Ovary (tissue), 9 donors: Measurements from ENCODE around the gene TNS3. TPM values are rescaled to one million over a fixed set of nuclear protein-coding genes. Genes with fewer than 3 reads are reported as not detected.

Source experiments
- DNase-seq, 5 donors: peaks; one replicate each; pipeline ENCODE4 v3.0.0-alpha.2; 2019 to 2020
- H3K27ac ChIP-seq, 2 donors: fragments of 200-600 bp; one replicate each; pipeline versions ENCODE4 v1.5.1 to v1.8.0; 2019 to 2022
- H3K27me3 ChIP-seq: fragments of 200-600 bp; one replicate; pipeline ENCODE4 v1.8.0; 2022
- H3K36me3 ChIP-seq: fragments of 200-600 bp; sonication (generic); one replicate; pipeline ENCODE4 v1.5.1; 2019
- H3K4me1 ChIP-seq: one replicate; pipeline ENCODE4 v1.8.1; 2013; ENCODE audit warnings: mild to moderate bottlenecking, moderate library complexity; ENCODE audit not compliant: insufficient read depth
- H3K4me3 ChIP-seq: fragments of 200-600 bp; sonication (generic); one replicate; pipeline ENCODE4 v1.5.1; 2017
- H3K9me3 ChIP-seq, 2 donors: fragments of 200-600 bp in 1 of 2; sonication (generic) in 1 of 2; one replicate each; pipeline versions ENCODE4 v1.5.1 to v1.8.1; 2013 to 2019; ENCODE audit warnings: mild to moderate bottlenecking in 1 of 2, moderate library complexity in 1 of 2
- CTCF ChIP-seq, 3 donors: fragments of 450-650 bp in 2 of 3; fragments of 200-600 bp in 1 of 3; IDR thresholded peaks; one replicate each; pipeline versions ENCODE4 v1.5.1 to v1.8.0; 2016 to 2022; ENCODE audit warnings: antibody characterized with exemption in 3 of 3, mild to moderate bottlenecking in 1 of 3
- EP300 ChIP-seq: sonication (generic); formaldehyde crosslinking; IDR thresholded peaks from one replicate; pipeline ENCODE4 v1.6.1; 2017; ENCODE audit warnings: antibody characterized with exemption
- POLR2A ChIP-seq: fragments of 450-650 bp; IDR thresholded peaks from one replicate; pipeline ENCODE4 v1.6.1; 2017; ENCODE audit warnings: antibody characterized with exemption, mild to moderate bottlenecking, moderate library complexity
- WGBS, 3 donors: extraction: QIAGEN DNeasy Blood & Tissue Kit in 1 of 3; methylation state at CpG; one replicate each; pipeline versions ENCODE4 v1.1.5 to v1.1.7; 2013 to 2017; 5-methylcytosine and 5-hydroxymethylcytosine counted together
- intact Hi-C, 4 donors: fragments of 100-400 bp; cut with DNase I; formaldehyde crosslinking; loops; one replicate each; pipeline versions ENCODE4 v1.11.0 to v1.15.1; 2022 to 2023
- polyA plus RNA-seq, 2 donors: library from polyadenylated mRNA; stranded (reverse); fragments of 200-250 nt in 1 of 2; fragments of 350-450 nt in 1 of 2; fragmentation: Illumina TruSeq in 1 of 2; extraction: RNeasy Lipid Tissue Mini Kit (QIAGEN cat#74804) in 1 of 2; gene quantifications; one replicate each; pipeline ENCODE4 v1.2.3, GENCODE V29; 2013 to 2014
- total RNA-seq, 7 donors: library from RNA; depleted of rRNA in 2 of 7; stranded (reverse); fragments of >200 nt in 2 of 7; fragmentation: NEBNext Ultra II Directional in 3 of 7; extraction: Animal tissue kit (Norgen Biotek cat#: 25700) in 3 of 7; gene quantifications; one replicate each; pipeline versions ENCODE4 v1.1.0 to v1.2.4, GENCODE V29; 2016 to 2023
- donor health status: DM: no; HTN: no; CAD: no; lungs with moderate emphysema.
- donor health status: DM: no; HTN: no; CAD: no.
- donor health status: Bipolar disorder and iron deficiency.
- donor health status: DM: yes; HTN: yes; CAD: no.
- donor health status: DM: no; HTN: no; CAD: no.
- donor health status: DM: yes; HTN: yes; CAD: no.

TNS3 gene
- total and polyA plus RNA-seq, 9 donors = 36.6 to 137 (median 91.3) TPM

DNA sequence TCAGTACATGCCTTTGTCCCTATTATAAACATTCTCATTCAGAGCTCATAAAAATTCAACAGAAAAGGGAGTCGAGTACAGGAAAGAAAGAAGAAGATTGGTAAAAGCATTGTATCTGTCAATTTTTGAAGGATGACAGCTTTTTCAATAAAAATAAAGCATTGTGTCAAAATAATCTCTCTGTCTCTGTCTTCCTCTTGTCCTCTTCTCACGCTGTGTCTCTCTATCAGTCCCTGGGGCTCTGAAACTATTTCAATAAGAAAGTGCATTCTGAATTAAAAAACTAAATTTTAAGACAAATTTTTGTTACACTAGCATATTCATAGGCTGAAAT is 248.4 kb downstream of the TNS3 start:
- intact Hi-C loops = no loop called here
- Histone ChIP-seq H3K36me3 (no peaks in the 10 kb centered on the region), H3K4me3 (no peak overlapping the region), H3K9me3 (no peaks in the 10 kb centered on the region), H3K27ac (no peak overlapping the region), H3K4me1 (peaks cover 16% of the 10 kb centered on the region), H3K27me3 (no peaks in the 10 kb centered on the region)
- WGBS, 3 donors = 37 to 52% (median 48%) methylated on average over 2 of the region's 2 CpGs
- no peak for DNase-seq
- TF ChIP-seq POLR2A = no peak
- no peak for TF ChIP-seq EP300
- no peak for TF ChIP-seq CTCF (IDR thresholded peaks at IDR 0.05)

DNA sequence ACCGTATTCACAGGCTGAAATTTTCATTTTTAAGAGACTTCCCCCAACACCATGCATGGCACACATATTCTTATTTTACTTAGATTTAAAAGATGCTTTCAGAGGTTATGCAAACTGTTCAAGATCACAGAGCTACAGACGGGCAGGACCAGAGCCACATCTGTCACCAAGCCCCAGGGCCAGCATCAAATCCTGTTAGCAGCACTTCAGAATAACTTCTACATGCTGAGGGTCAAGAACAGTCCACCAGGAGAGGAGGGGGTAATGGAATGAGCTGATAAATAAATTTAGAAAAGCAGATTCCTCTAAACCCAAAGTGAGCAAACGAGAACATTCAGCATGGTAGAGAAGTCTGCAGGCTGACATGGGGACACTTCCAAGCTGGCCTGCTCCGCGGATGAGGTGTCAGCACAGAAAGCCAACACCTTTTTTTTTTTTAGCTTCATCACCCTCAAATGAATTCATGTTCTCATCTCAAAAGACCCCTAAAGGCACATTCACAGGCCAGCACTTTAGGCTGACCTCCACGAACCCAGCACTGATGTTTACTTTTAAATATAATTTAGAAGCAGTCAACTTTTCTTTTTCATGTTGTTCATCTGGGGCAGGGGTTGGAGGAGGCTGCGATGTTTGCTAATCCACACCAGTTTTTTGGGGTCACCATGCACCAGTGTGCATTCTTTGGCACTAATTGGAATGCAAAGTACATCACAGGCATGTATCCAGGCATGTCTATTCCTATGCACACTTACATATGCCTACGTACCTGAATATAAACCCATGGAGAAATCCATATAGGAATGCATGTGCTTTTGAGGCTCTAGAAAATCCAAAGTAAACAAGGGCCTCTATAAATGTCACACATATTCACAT is 249.0 kb downstream of the TNS3 start:
- Histone ChIP-seq H3K27me3 (no peaks in the 10 kb centered on the region), H3K4me3 (no peak overlapping the region), H3K36me3 (no peaks in the 10 kb centered on the region), H3K27ac (no peak overlapping the region), H3K9me3 (no peaks in the 10 kb centered on the region), H3K4me1 (peaks cover 22% of the 10 kb centered on the region)
- DNase-seq = no peak
- intact Hi-C loops = no loop called here
- 53 to 78% (median 61%) methylated on average over 8 of the region's 8 CpGs for WGBS, 3 donors
- TF ChIP-seq CTCF (IDR thresholded peaks at IDR 0.05) (no peak), EP300 (no peak), POLR2A (no peak)

DNA sequence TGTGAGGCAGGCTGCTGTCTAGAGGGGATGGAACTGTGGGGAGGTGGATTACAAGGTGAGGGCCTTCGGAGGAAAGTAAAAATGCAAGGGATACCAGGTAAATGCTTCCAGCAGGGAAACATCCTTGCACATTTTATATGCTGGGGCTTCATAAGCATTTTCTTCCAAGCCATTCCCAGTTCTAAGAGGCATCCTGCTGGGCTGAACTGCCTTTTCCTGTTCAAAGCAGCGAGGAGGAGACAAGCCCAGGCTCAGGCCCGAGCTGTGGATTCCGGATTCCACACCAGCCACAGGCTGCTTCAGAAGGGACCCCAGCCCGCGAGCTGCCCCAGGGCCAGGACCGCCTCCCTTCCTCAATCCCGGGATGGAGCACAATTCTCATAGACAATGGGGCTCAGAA is 249.7 kb downstream of the TNS3 start:
- Histone ChIP-seq H3K4me3 (no peak overlapping the region), H3K27me3 (no peaks in the 10 kb centered on the region), H3K27ac (no peak overlapping the region), H3K9me3 (no peaks in the 10 kb centered on the region), H3K4me1 (peaks cover 29% of the 10 kb centered on the region), H3K36me3 (no peaks in the 10 kb centered on the region)
- WGBS, 3 donors = 72 to 80% (median 77%) methylated on average over 8 of the region's 8 CpGs
- TF ChIP-seq POLR2A (no peak), EP300 (no peak)
- DNase-seq = no peak
- intact Hi-C loops = no loop called here

- intact Hi-C loops = no loop called here
- Histone ChIP-seq H3K27ac (no peak overlapping the region), H3K36me3 (no peaks in the 10 kb centered on the region), H3K9me3 (no peaks in the 10 kb centered on the region), H3K27me3 (no peaks in the 10 kb centered on the region), H3K4me1 (peaks cover 32% of the 10 kb centered on the region), H3K4me3 (no peak overlapping the region)
- no peak for DNase-seq
- 79 to 94% (median 88%) methylated on average over 6 of the region's 6 CpGs for WGBS, 3 donors
- TF ChIP-seq CTCF (IDR thresholded peaks at IDR 0.05) (no peak), POLR2A (no peak), EP300 (no peak)
Measured at GRCh38 chr7:47331179-47331565, 250.7 kb downstream of the TNS3 start.

DNA sequence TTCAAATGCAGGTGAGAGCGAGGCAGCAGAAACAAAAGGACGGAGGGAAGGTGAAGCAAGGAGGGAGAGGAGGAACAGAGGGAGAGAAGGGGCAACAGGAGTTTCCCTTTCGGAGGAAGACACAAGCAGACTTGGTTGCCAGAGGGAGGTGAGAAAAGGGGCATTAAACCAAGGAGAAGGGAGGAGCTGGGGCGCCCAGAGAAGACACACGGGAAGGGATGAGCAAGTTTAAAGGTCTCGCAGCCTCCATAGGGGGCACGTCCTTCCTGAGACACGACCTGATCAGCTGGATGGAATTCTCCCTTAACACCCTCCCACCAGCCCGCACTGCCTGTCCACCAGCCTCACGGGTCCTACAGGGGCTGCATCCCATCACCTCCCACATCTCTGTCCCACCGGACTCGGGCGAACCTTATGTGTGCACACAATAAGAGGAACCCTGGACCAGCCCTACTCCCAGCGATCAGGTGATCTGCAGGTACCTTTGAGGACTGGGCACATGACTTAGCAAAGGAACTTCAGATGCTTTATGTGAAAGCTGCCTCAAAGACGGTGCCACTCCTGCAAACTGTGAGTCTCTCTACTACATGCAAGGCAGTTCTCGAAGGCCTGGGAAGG is 251.2 kb downstream of the TNS3 start:
- Histone ChIP-seq H3K9me3 (no peaks in the 10 kb centered on the region), H3K27ac (no peak overlapping the region), H3K4me1 (peaks cover 31% of the 10 kb centered on the region), H3K4me3 (no peak overlapping the region), H3K36me3 (no peaks in the 10 kb centered on the region), H3K27me3 (no peaks in the 10 kb centered on the region)
- 82 to 91% (median 88%) methylated on average over 16 of the region's 16 CpGs for WGBS, 3 donors
- intact Hi-C loops = no loop called here
- DNase-seq = no peak
- no peak for TF ChIP-seq EP300
- TF ChIP-seq POLR2A = no peak
- TF ChIP-seq CTCF (IDR thresholded peaks at IDR 0.05) = no peak
